ENCODE results near the gene SLC8A1.

Gene SLC8A1

GRCh38 chr2:40148334-40148733 is 303.6 kb downstream of the SLC8A1 start:
- POLR2A ChIA-PET, result no interaction called here
- CTCF ChIA-PET, result no interaction called here
- no peak for DNase-seq (ENCODE audit: extremely low spot score)
- no peak for TF ChIP-seq CTCF (IDR thresholded peaks at IDR 0.05; ENCODE audit: control extremely low read depth, extremely low read depth, low read depth, missing control alignments)

- TF ChIP-seq CTCF (IDR thresholded peaks at IDR 0.05; ENCODE audit: control extremely low read depth, extremely low read depth, low read depth, missing control alignments), result no peak
- POLR2A ChIA-PET, result no interaction called here
- CTCF ChIA-PET, result interaction anchor here (1.2 to 2.6 kb wide), 3 partner anchors 9 to 21 kb away, joined by 3 to 9 read pairs (median 4); no protein-coding TSS in a partner anchor
- no peak for DNase-seq (ENCODE audit: extremely low spot score)
These were observed 304.5 kb downstream of the SLC8A1 start for GRCh38 chr2:40147360-40147759.

- ChIA-PET CTCF (interaction anchor here (1.2 to 1.5 kb wide), 3 partner anchors 9 to 47 kb away, joined by 3 read pairs; no protein-coding TSS in a partner anchor), POLR2A (no interaction called here)
- no peak for TF ChIP-seq CTCF (IDR thresholded peaks at IDR 0.05; ENCODE audit: control extremely low read depth, extremely low read depth, low read depth, missing control alignments)
- no peak for DNase-seq (ENCODE audit: extremely low spot score)
These were observed 307.9 kb downstream of the SLC8A1 start for GRCh38 chr2:40144022-40144421.

GRCh38 chr2:40138314-40138713 is 313.6 kb downstream of the SLC8A1 start:
- no peak for TF ChIP-seq CTCF (IDR thresholded peaks at IDR 0.05; ENCODE audit: control extremely low read depth, extremely low read depth, low read depth, missing control alignments)
- DNase-seq (ENCODE audit: extremely low spot score), result no peak
- CTCF ChIA-PET, result interaction anchor here (1.6 kb wide), 1 partner anchor 9 kb away, joined by 3 read pairs; no protein-coding TSS in a partner anchor
- POLR2A ChIA-PET, result no interaction called here

GRCh38 chr2:40131081-40131704 is 320.7 kb downstream of the SLC8A1 start:
- ChIA-PET POLR2A (no interaction called here), CTCF (interaction anchor here (1.0 to 1.6 kb wide), 5 partner anchors 10 to 30 kb away, joined by 3 to 5 read pairs (median 3); no protein-coding TSS in a partner anchor)
- no peak for DNase-seq (ENCODE audit: extremely low spot score)
- no peak for TF ChIP-seq CTCF (IDR thresholded peaks at IDR 0.05; ENCODE audit: control extremely low read depth, extremely low read depth, low read depth, missing control alignments)

GRCh38 chr2:40130251-40130994 is 321.5 kb downstream of the SLC8A1 start:
- TF ChIP-seq CTCF (IDR thresholded peaks at IDR 0.05; ENCODE audit: control extremely low read depth, extremely low read depth, low read depth, missing control alignments), result no peak
- ChIA-PET CTCF (interaction anchor here (0.8 to 1.5 kb wide), 4 partner anchors 13 to 29 kb away, joined by 3 to 4 read pairs (median 3); no protein-coding TSS in a partner anchor), POLR2A (no interaction called here)
- no peak for DNase-seq (ENCODE audit: extremely low spot score)
